Measurements from ENCODE around the gene GSDME.

GSDME gene

GRCh38 chr7:24777806-24778205 is 20.5 kb upstream of the GSDME start:
- no peak overlapping the region for H3K4ac ChIP-seq (ENCODE audit: low read depth, low read length)
- no peak overlapping the region for H3K4me3 ChIP-seq (ENCODE audit: low read depth, low read length)
- H3K27me3 ChIP-seq (ENCODE audit: insufficient read depth, low read length): no peaks in the 10 kb centered on the region
- no peak overlapping the region for H3K4me2 ChIP-seq (ENCODE audit: low read length)
- H3K4me1 ChIP-seq (ENCODE audit: control insufficient read depth in 1 of 2, insufficient read depth in 2 of 2, low read length in 2 of 2): no peaks in the 10 kb centered on the region
- no peak overlapping the region for H4K12ac ChIP-seq (ENCODE audit: low read depth, low read length)
- H3K9ac ChIP-seq (ENCODE audit: low read length): no peak overlapping the region
- WGBS (ENCODE audit: extremely low coverage, insufficient coverage, insufficient read length): no CpG with 5 or more reads among the region's 3 CpGs
- no peak overlapping the region for H3K14ac ChIP-seq (ENCODE audit: low read length)
- no peak overlapping the region for H3K23ac ChIP-seq (ENCODE audit: low read length)
- no peaks in the 10 kb centered on the region for H3K79me2 ChIP-seq (ENCODE audit: control insufficient read depth, insufficient read depth, low read length, poor library complexity)
- no peak overlapping the region for H4K91ac ChIP-seq (ENCODE audit: low read depth, low read length)
- no peak overlapping the region for H2AK5ac ChIP-seq (ENCODE audit: low read length)
- no peak overlapping the region for H2BK12ac ChIP-seq (ENCODE audit: low read length)
- no peaks in the 10 kb centered on the region for H3K79me1 ChIP-seq (ENCODE audit: low read length)
- H3K18ac ChIP-seq (ENCODE audit: low read length): no peak overlapping the region
- no peak overlapping the region for H2AFZ ChIP-seq (ENCODE audit: insufficient read depth, low read length, poor library complexity)
- no peak overlapping the region for H2BK120ac ChIP-seq (ENCODE audit: insufficient read depth, low read length, poor library complexity)
- no peak overlapping the region for H3K27ac ChIP-seq (ENCODE audit: low read depth, low read length)
- no peaks in the 10 kb centered on the region for H3K9me3 ChIP-seq (ENCODE audit: insufficient read depth, low read depth, low read length)
- no peaks in the 10 kb centered on the region for H3K36me3 ChIP-seq (ENCODE audit: control insufficient read depth in 1 of 2, insufficient read depth in 2 of 2, low read length in 2 of 2)
- H4K8ac ChIP-seq (ENCODE audit: low read depth, low read length): no peak overlapping the region
- DNase-seq: no peak
- H2BK5ac ChIP-seq (ENCODE audit: low read depth, low read length, poor library complexity): no peak overlapping the region

- H3K9ac ChIP-seq (ENCODE audit: low read length): no peak overlapping the region
- H3K79me2 ChIP-seq (ENCODE audit: control insufficient read depth, insufficient read depth, low read length, poor library complexity): no peaks in the 10 kb centered on the region
- no peak overlapping the region for H2BK12ac ChIP-seq (ENCODE audit: low read length)
- H3K18ac ChIP-seq (ENCODE audit: low read length): no peak overlapping the region
- H4K12ac ChIP-seq (ENCODE audit: low read depth, low read length): no peak overlapping the region
- H3K4me2 ChIP-seq (ENCODE audit: low read length): no peak overlapping the region
- H2BK120ac ChIP-seq (ENCODE audit: insufficient read depth, low read length, poor library complexity): no peak overlapping the region
- H3K4me3 ChIP-seq (ENCODE audit: low read depth, low read length): no peak overlapping the region
- no peak overlapping the region for H3K23ac ChIP-seq (ENCODE audit: low read length)
- no peaks in the 10 kb centered on the region for H3K79me1 ChIP-seq (ENCODE audit: low read length)
- H2AK5ac ChIP-seq (ENCODE audit: low read length): no peak overlapping the region
- no peak overlapping the region for H3K27ac ChIP-seq (ENCODE audit: low read depth, low read length)
- no peaks in the 10 kb centered on the region for H3K27me3 ChIP-seq (ENCODE audit: insufficient read depth, low read length)
- DNase-seq: no peak
- H4K8ac ChIP-seq (ENCODE audit: low read depth, low read length): no peak overlapping the region
- H3K14ac ChIP-seq (ENCODE audit: low read length): no peak overlapping the region
- no peaks in the 10 kb centered on the region for H3K36me3 ChIP-seq (ENCODE audit: control insufficient read depth in 1 of 2, insufficient read depth in 2 of 2, low read length in 2 of 2)
- no peak overlapping the region for H2BK5ac ChIP-seq (ENCODE audit: low read depth, low read length, poor library complexity)
- no peak overlapping the region for H3K4ac ChIP-seq (ENCODE audit: low read depth, low read length)
- no peak overlapping the region for H2AFZ ChIP-seq (ENCODE audit: insufficient read depth, low read length, poor library complexity)
- H3K4me1 ChIP-seq (ENCODE audit: control insufficient read depth in 1 of 2, insufficient read depth in 2 of 2, low read length in 2 of 2): no peaks in the 10 kb centered on the region
- H3K9me3 ChIP-seq (ENCODE audit: insufficient read depth, low read depth, low read length): no peaks in the 10 kb centered on the region
- H4K91ac ChIP-seq (ENCODE audit: low read depth, low read length): no peak overlapping the region
Observed at GRCh38 chr7:24773646-24774045, 16.4 kb upstream of the GSDME start.

DNA sequence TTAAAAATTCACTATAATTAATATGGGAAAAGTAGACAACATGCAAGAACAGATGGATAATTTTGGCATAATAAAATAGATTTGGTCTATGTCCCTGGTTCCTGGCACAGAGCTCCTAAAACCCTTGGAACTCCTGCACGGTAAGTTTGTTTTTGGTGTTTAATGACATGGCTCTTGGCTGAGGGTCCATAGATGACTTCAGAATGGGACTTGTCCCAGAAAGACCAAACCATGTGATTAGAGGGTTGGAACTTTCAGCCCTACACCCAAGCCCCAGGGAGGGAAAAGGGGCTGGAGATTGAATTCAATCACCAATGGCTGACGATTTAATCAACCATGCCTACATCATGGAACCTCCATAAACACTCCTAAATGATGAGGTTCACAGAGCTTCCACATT is 12.6 kb upstream of the GSDME start:
- H3K9me3 ChIP-seq (ENCODE audit: insufficient read depth, low read depth, low read length): no peaks in the 10 kb centered on the region
- no CpG with 5 or more reads among the region's 2 CpGs for WGBS (ENCODE audit: extremely low coverage, insufficient coverage, insufficient read length)
- no peak overlapping the region for H3K4me3 ChIP-seq (ENCODE audit: low read depth, low read length)
- no peak overlapping the region for H2AFZ ChIP-seq (ENCODE audit: insufficient read depth, low read length, poor library complexity)
- no peak overlapping the region for H4K91ac ChIP-seq (ENCODE audit: low read depth, low read length)
- no peak overlapping the region for H4K8ac ChIP-seq (ENCODE audit: low read depth, low read length)
- H3K9ac ChIP-seq (ENCODE audit: low read length): no peak overlapping the region
- H3K27me3 ChIP-seq (ENCODE audit: insufficient read depth, low read length): no peaks in the 10 kb centered on the region
- no peak overlapping the region for H3K27ac ChIP-seq (ENCODE audit: low read depth, low read length)
- no peak overlapping the region for H3K4me2 ChIP-seq (ENCODE audit: low read length)
- H2BK5ac ChIP-seq (ENCODE audit: low read depth, low read length, poor library complexity): no peak overlapping the region
- H3K79me2 ChIP-seq (ENCODE audit: control insufficient read depth, insufficient read depth, low read length, poor library complexity): no peaks in the 10 kb centered on the region
- no peak overlapping the region for H4K12ac ChIP-seq (ENCODE audit: low read depth, low read length)
- H3K79me1 ChIP-seq (ENCODE audit: low read length): no peaks in the 10 kb centered on the region
- H3K36me3 ChIP-seq (ENCODE audit: control insufficient read depth in 1 of 2, insufficient read depth in 2 of 2, low read length in 2 of 2): no peaks in the 10 kb centered on the region
- H3K14ac ChIP-seq (ENCODE audit: low read length): no peak overlapping the region
- H3K4me1 ChIP-seq (ENCODE audit: control insufficient read depth in 1 of 2, insufficient read depth in 2 of 2, low read length in 2 of 2): no peaks in the 10 kb centered on the region
- no peak overlapping the region for H3K18ac ChIP-seq (ENCODE audit: low read length)
- no peak overlapping the region for H2BK120ac ChIP-seq (ENCODE audit: insufficient read depth, low read length, poor library complexity)
- H2AK5ac ChIP-seq (ENCODE audit: low read length): no peak overlapping the region
- H3K4ac ChIP-seq (ENCODE audit: low read depth, low read length): no peak overlapping the region
- no peak overlapping the region for H2BK12ac ChIP-seq (ENCODE audit: low read length)
- no peak for DNase-seq
- H3K23ac ChIP-seq (ENCODE audit: low read length): no peak overlapping the region

GRCh38 chr7:24769014-24769830 is 12.0 kb upstream of the GSDME start:
- H4K91ac ChIP-seq (ENCODE audit: low read depth, low read length): no peak overlapping the region
- no peaks in the 10 kb centered on the region for H3K36me3 ChIP-seq (ENCODE audit: control insufficient read depth in 1 of 2, insufficient read depth in 2 of 2, low read length in 2 of 2)
- no peaks in the 10 kb centered on the region for H3K79me2 ChIP-seq (ENCODE audit: control insufficient read depth, insufficient read depth, low read length, poor library complexity)
- no peak overlapping the region for H4K12ac ChIP-seq (ENCODE audit: low read depth, low read length)
- H3K79me1 ChIP-seq (ENCODE audit: low read length): no peaks in the 10 kb centered on the region
- no peak overlapping the region for H3K4ac ChIP-seq (ENCODE audit: low read depth, low read length)
- no peak overlapping the region for H2BK120ac ChIP-seq (ENCODE audit: insufficient read depth, low read length, poor library complexity)
- no peak overlapping the region for H3K27ac ChIP-seq (ENCODE audit: low read depth, low read length)
- H3K14ac ChIP-seq (ENCODE audit: low read length): no peak overlapping the region
- H3K9me3 ChIP-seq (ENCODE audit: insufficient read depth, low read depth, low read length): no peaks in the 10 kb centered on the region
- no peak overlapping the region for H2BK5ac ChIP-seq (ENCODE audit: low read depth, low read length, poor library complexity)
- no peak overlapping the region for H4K8ac ChIP-seq (ENCODE audit: low read depth, low read length)
- H3K4me2 ChIP-seq (ENCODE audit: low read length): no peak overlapping the region
- H2AK5ac ChIP-seq (ENCODE audit: low read length): no peak overlapping the region
- DNase-seq: no peak
- no peaks in the 10 kb centered on the region for H3K27me3 ChIP-seq (ENCODE audit: insufficient read depth, low read length)
- H3K4me1 ChIP-seq (ENCODE audit: control insufficient read depth in 1 of 2, insufficient read depth in 2 of 2, low read length in 2 of 2): no peaks in the 10 kb centered on the region
- H3K4me3 ChIP-seq (ENCODE audit: low read depth, low read length): no peak overlapping the region
- H3K9ac ChIP-seq (ENCODE audit: low read length): no peak overlapping the region
- H3K18ac ChIP-seq (ENCODE audit: low read length): no peak overlapping the region
- WGBS (ENCODE audit: extremely low coverage, insufficient coverage, insufficient read length): no CpG with 5 or more reads among the region's 9 CpGs
- H2AFZ ChIP-seq (ENCODE audit: insufficient read depth, low read length, poor library complexity): no peak overlapping the region
- H2BK12ac ChIP-seq (ENCODE audit: low read length): no peak overlapping the region
- no peak overlapping the region for H3K23ac ChIP-seq (ENCODE audit: low read length)

Data from trophoblast cell (in vitro differentiated cells and primary cell).